ENCODE measurements around the gene HS3ST2. TPM values are rescaled to one million over a fixed set of nuclear protein-coding genes. Genes with fewer than 3 reads are reported as not detected.

Gene HS3ST2
- total RNA-seq, 1 donor from 2014 or later, result not detected

DNA sequence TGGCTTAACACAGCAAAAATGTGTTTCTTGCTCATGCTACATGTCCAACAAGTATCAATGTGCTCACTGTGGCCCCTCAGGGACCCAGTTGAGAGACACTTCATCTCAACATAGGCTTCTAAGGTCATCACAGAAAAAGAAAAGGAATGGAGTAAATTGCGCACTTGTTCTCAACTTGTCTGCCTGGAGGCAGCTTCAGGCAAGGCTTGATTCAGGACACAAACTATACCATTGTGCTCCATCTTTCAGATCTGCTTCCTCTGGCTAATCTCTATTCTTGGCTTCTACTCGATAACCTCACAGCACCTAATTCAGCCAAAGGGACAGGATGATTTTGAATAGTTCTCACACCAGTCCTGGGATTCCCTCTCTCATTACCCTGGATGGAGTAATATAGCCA, 35.6 kb downstream of the HS3ST2 start:
- no peak overlapping the region for H3K4me3 Mint-ChIP-seq
- no peaks in the 10 kb centered on the region for H3K9me3 Mint-ChIP-seq
- peaks cover 47% of the 10 kb centered on the region for H3K27me3 Mint-ChIP-seq (ENCODE audit: low read depth)
- H3K36me3 Mint-ChIP-seq, result no peaks in the 10 kb centered on the region
- DNase-seq (ENCODE audit: low spot score in 2 of 2, unreplicated experiment in 2 of 2), result no peak
- no peaks in the 10 kb centered on the region for H3K4me1 Mint-ChIP-seq
- TF ChIP-seq, protein P1, sequence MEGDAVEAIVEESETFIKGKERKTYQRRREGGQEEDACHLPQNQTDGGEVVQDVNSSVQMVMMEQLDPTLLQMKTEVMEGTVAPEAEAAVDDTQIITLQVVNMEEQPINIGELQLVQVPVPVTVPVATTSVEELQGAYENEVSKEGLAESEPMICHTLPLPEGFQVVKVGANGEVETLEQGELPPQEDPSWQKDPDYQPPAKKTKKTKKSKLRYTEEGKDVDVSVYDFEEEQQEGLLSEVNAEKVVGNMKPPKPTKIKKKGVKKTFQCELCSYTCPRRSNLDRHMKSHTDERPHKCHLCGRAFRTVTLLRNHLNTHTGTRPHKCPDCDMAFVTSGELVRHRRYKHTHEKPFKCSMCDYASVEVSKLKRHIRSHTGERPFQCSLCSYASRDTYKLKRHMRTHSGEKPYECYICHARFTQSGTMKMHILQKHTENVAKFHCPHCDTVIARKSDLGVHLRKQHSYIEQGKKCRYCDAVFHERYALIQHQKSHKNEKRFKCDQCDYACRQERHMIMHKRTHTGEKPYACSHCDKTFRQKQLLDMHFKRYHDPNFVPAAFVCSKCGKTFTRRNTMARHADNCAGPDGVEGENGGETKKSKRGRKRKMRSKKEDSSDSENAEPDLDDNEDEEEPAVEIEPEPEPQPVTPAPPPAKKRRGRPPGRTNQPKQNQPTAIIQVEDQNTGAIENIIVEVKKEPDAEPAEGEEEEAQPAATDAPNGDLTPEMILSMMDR (IDR thresholded peaks at IDR 0.05; ENCODE audit: unreplicated experiment), result no peak
- H3K27ac Mint-ChIP-seq, result no peak overlapping the region

DNA sequence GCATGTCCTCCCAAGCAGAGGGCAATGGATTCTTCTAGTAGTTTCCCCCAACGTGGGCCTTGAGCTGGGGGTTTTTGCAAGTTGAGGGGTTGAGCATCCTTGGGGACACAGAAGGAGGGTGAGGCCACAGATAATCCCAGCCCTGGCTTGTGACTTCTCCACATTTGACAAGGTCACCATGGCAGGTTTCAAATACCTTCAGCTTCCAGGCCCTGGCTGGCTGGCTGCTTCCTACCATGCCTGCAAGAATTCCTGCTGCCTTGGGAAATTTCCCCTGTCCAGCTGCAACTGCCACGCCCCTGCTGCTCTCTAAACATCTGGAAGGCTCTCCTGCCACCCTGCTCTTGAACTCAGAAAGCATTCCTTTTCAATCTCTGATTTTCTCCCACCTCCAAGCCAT, 41.3 kb downstream of the HS3ST2 start:
- no peaks in the 10 kb centered on the region for H3K36me3 Mint-ChIP-seq
- H3K4me3 Mint-ChIP-seq, result no peak overlapping the region
- no peak for DNase-seq (ENCODE audit: low spot score in 2 of 2, unreplicated experiment in 2 of 2)
- peaks cover 46% of the 10 kb centered on the region for H3K27me3 Mint-ChIP-seq (ENCODE audit: low read depth)
- TF ChIP-seq, protein P1 (IDR thresholded peaks at IDR 0.05; ENCODE audit: unreplicated experiment), result no peak
- no peak overlapping the region for H3K27ac Mint-ChIP-seq
- no peaks in the 10 kb centered on the region for H3K9me3 Mint-ChIP-seq
- no peaks in the 10 kb centered on the region for H3K4me1 Mint-ChIP-seq

DNA sequence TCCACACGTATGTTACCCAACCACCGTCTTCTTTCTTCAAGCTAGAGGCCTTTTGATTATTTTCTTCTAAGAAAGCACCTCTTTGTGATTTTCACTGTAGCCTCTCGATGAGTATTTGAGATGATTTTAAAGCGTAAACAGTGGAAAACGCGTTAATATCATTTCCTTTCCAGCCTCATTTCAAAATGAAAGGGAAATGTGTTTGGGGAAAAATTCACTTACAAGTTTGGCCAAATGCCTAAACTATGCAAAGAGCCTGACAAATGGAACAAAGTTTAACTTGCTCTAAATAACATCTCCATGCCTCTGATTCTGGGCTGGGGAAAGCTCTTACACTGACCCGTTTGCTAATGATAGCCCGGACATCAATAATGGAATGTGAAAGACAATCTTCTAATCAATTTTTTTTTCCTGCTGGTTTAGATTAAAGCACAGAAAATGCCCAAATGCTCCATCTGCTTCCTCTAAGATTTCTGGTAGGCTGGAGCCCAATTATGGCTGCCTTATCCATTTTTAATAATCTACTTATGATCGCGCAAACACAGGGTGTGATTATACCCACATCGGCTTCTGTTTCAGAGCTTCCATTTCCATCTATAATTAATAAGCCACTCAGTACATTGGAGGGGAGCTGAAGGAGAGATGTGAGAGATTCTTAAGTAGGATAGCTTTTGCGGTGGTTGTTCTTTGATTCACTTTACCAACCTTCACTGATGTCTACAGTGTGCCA, 43.5 kb downstream of the HS3ST2 start:
- H3K36me3 Mint-ChIP-seq, result no peaks in the 10 kb centered on the region
- H3K9me3 Mint-ChIP-seq, result no peaks in the 10 kb centered on the region
- peaks cover 35% of the 10 kb centered on the region for H3K27me3 Mint-ChIP-seq (ENCODE audit: low read depth)
- DNase-seq (ENCODE audit: low spot score in 2 of 2, unreplicated experiment in 2 of 2), result no peak
- no peak overlapping the region for H3K4me3 Mint-ChIP-seq
- no peak overlapping the region for H3K27ac Mint-ChIP-seq
- no peaks in the 10 kb centered on the region for H3K4me1 Mint-ChIP-seq
- TF ChIP-seq, protein P1 (IDR thresholded peaks at IDR 0.05; ENCODE audit: unreplicated experiment), result no peak

DNA sequence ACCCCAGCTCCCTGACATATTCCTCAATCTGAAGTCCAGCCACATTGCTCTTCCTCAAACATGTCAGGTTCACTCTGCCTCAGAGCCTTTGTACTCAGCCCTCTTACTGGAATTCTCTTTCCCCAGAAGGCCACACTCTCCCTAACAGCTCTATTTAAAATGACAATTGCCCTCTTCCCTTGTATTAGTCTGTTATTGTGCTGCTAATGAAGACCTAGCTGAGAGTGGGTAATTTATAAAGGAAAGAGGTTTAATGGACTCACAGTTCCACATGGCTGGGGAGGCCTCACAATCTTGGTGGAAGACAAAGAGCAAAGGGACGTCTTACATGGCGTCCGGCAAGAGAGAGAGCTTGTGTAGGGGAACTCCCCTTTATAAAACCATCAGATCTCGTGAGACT, 46.0 kb downstream of the HS3ST2 start:
- DNase-seq (ENCODE audit: low spot score in 2 of 2, unreplicated experiment in 2 of 2), result no peak
- TF ChIP-seq, protein P1 (IDR thresholded peaks at IDR 0.05; ENCODE audit: unreplicated experiment), result no peak
- no peaks in the 10 kb centered on the region for H3K9me3 Mint-ChIP-seq
- no peaks in the 10 kb centered on the region for H3K4me1 Mint-ChIP-seq
- no peaks in the 10 kb centered on the region for H3K36me3 Mint-ChIP-seq
- H3K4me3 Mint-ChIP-seq, result no peak overlapping the region
- H3K27me3 Mint-ChIP-seq (ENCODE audit: low read depth), result peaks cover 27% of the 10 kb centered on the region
- H3K27ac Mint-ChIP-seq, result no peak overlapping the region

DNA sequence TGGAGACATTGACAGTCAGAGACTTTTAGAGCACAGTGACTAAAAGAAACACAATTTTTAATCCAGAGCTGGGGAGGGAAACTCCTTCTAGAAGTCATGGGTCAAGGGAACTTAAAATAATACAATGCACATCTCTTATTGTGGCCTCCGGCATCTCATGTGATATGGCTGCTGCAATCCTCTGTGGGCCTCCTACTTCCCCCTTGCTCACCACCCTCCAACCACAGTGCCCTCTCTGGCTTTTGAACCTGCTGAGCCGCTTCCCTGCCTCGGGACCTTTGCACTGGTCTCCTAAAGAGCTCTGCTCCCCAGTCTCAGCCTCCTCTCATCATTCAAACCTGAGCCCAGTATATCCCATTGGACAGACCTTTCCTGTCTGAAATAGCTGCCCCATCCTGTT, 47.6 kb downstream of the HS3ST2 start:
- no peak overlapping the region for H3K4me3 Mint-ChIP-seq
- no peaks in the 10 kb centered on the region for H3K9me3 Mint-ChIP-seq
- no peak for DNase-seq (ENCODE audit: low spot score in 2 of 2, unreplicated experiment in 2 of 2)
- TF ChIP-seq, protein P1 (IDR thresholded peaks at IDR 0.05; ENCODE audit: unreplicated experiment), result no peak
- H3K4me1 Mint-ChIP-seq, result no peaks in the 10 kb centered on the region
- H3K27me3 Mint-ChIP-seq (ENCODE audit: low read depth), result peaks cover 27% of the 10 kb centered on the region
- H3K27ac Mint-ChIP-seq, result no peak overlapping the region
- H3K36me3 Mint-ChIP-seq, result no peaks in the 10 kb centered on the region
